Measurements from ENCODE around the gene LMX1A.

GRCh38 chr1:165235777-165236291 lies 120.7 kb downstream of the LMX1A start:
- TF ChIP-seq CTCF (IDR thresholded peaks at IDR 0.05; ENCODE audit: insufficient read depth, low read length) (no peak), GABPA (IDR thresholded peaks at IDR 0.05; ENCODE audit: low read depth) (no peak), POLR2AphosphoS5 (IDR thresholded peaks at IDR 0.05; ENCODE audit: low read depth) (no peak)
